GM12864 (cell line): ENCODE data around the gene ECEL1.

ENCODE experiments used
- DNase-seq: peaks from one replicate; pipeline ENCODE4 v3.0.0-alpha.2; 2011; ENCODE audit warnings: low read depth
- H3K4me3 ChIP-seq: 2 replicates; pipeline ENCODE4 v1.5.1; 2011; ENCODE audit warnings: mild to moderate bottlenecking, low read depth, low read length, control low read depth
- TF ChIP-seq, protein P1 (sequence below): IDR thresholded peaks from 2 replicates; pipeline ENCODE4 v1.5.1; 2011; ENCODE audit warnings: low read depth, mild to moderate bottlenecking, moderate library complexity, low read length, control low read depth, inconsistent platforms; ENCODE audit errors: missing control alignments

ECEL1 gene

DNA sequence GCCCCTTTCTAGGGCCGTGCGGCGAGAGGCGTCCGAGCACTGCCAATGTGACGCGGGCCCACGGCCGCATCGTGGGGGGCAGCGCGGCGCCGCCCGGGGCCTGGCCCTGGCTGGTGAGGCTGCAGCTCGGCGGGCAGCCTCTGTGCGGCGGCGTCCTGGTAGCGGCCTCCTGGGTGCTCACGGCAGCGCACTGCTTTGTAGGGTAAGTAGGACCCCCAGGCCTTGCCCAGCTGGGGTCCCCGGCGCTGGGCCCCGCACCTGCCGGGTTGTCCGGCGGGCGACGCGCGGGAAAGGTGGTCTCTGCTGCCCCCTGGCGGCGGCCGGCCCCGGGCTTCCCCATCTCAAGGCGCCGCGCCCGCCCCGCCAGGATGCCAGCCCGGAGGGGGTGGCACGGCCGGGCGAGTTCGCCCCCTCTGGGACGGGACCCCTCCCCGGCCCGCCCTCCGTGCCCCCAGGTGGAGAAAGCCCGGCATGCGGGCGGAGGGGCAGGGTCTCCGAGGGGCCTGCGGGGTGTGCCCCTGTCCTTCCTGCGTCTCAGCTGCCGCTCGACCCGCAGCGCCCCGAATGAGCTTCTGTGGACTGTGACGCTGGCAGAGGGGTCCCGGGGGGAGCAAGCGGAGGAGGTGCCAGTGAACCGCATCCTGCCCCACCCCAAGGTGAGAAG is 34.5 kb upstream of the ECEL1 start:
- H3K4me3 ChIP-seq: no peak overlapping the region
- no peak for DNase-seq
- TF ChIP-seq, protein P1, sequence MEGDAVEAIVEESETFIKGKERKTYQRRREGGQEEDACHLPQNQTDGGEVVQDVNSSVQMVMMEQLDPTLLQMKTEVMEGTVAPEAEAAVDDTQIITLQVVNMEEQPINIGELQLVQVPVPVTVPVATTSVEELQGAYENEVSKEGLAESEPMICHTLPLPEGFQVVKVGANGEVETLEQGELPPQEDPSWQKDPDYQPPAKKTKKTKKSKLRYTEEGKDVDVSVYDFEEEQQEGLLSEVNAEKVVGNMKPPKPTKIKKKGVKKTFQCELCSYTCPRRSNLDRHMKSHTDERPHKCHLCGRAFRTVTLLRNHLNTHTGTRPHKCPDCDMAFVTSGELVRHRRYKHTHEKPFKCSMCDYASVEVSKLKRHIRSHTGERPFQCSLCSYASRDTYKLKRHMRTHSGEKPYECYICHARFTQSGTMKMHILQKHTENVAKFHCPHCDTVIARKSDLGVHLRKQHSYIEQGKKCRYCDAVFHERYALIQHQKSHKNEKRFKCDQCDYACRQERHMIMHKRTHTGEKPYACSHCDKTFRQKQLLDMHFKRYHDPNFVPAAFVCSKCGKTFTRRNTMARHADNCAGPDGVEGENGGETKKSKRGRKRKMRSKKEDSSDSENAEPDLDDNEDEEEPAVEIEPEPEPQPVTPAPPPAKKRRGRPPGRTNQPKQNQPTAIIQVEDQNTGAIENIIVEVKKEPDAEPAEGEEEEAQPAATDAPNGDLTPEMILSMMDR: peak; percentile 65

DNA sequence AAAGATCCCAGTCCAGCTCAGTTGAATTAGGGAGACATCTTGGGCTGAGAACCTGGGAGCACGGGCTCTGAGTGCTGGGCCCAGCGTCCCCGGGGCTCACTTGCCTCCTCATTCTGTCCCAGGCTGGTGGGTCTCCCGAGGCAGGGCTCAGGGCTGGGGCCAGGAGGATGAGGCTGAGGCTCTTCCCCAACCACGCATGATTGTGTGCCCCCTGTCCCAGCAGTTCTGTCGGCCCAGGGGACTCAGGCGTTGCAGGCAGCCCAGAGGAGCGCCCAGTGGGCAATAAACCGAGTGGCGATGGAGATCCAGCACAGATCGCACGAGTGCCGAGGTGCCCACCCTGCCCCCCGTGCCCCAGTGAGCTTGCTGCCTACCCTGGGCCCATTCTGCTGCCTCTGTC is 33.5 kb upstream of the ECEL1 start:
- DNase-seq: no peak
- H3K4me3 ChIP-seq: no peak overlapping the region
- TF ChIP-seq, protein P1: no peak

DNA sequence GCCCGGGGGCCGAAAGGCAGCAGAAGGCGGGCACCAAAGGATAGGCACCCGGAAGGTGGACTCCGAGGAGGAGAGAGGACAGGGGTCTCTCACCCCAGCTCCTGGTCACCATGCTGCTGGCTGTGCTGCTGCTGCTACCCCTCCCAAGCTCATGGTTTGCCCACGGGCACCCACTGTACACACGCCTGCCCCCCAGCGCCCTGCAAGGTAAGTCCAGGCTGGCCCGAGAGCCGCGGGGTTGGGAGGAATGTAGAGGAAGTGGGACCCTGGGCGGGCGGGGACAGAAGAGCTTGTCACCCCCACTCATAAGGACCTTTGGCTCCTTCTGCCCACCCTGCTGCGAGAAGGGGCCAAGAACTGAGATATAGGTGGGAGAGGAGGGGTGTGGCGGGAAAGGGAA is 32.9 kb upstream of the ECEL1 start:
- TF ChIP-seq, protein P1: no peak
- no peak for DNase-seq
- no peak overlapping the region for H3K4me3 ChIP-seq

DNA sequence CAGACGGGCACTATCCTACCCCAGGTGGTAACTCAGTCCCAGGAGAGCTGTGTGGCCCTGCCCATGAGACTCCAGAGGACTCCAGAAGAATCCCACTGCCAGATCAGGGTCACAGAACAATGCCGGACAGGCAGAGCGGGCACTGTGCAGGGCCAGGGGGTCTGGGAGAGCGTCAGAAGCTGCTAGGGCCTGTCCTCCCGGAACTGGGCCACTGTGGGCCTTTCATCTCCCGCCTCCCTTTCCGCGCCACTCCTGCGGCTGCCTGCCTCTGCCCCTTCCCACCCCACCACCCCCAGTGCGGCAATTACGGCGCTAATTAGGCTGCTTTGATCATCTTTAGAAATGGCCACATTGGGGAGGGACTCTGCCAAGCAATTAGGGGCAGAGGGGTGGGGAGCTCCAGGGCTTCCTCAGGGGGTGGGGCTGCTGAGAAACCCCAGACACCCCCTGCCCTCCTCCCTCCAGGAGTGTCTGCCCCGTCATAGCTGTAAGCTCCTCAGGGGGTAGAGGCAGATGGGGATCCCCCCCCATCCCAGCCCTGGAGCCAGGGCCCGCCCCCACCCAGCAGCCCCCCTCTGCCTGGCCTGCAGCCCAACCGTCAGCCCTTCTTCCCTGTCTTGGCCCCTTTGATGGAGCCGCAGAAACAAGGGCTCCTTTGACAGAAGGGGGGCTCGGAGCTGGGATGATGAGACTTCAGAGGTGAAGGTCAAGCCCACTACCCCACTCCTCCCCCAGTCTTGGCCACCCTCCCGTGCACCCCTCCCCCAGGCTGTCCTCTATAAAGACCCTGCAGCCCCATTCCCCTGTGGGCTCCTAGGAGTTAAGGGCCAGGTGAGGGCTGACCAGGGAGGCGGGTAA is 32.2 kb upstream of the ECEL1 start, which contains the start of gene PRSS56:
TSS of gene PRSS56 (plus strand) at position 808 of the 858 bp plus-strand sequence. CDS start 211 bp downstream, outside the sequence.
- TF ChIP-seq, protein P1: no peak
- DNase-seq: no peak
- H3K4me3 ChIP-seq: no peak within 1 kb of the TSS

DNA sequence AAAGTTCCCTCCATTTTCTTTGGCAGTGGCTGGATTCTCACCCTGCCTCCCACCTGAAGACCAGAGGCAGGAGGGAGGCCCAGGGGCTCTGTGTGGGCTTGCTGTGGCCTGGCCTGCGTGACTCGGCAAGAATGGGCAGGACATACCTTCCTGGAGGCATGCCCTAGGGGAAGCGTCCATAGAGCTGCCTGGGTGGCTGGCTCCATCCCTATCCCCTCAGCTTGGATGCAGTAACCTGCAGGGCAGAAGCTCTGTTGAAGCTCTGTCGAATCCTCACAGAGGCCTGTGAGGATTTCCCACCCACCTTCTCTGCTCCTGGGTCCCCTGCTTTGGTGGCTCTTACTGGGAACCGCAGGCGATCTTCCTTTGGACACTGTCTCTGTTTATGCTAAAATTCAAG is 31.2 kb upstream of the ECEL1 start:
- no peak overlapping the region for H3K4me3 ChIP-seq
- TF ChIP-seq, protein P1: no peak
- DNase-seq: no peak

DNA sequence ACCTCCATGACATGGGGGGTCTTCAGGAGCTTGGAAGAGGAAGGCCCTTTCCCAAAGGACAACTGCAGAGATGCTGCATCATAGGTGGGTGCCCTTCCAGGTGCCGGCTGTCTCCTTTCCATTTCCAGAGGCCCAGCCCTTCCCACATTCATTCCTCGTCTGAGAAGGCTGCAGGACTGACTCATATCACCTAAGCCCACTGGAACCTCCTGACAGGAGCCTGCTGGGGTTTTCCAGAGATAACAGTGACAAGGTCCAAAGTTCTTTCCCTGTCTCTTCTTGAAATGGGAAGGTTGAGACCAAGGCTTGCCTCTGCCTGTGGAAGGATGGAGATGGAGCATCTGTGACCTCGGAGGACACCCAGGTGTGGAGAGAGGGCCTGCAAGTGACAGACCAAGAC is 28.9 kb upstream of the ECEL1 start:
- DNase-seq: no peak
- no peak overlapping the region for H3K4me3 ChIP-seq
- TF ChIP-seq, protein P1: no peak
